HG03460 (cell line): ENCODE measurements around the gene RBM25.

ENCODE experiments used
- ATAC-seq: cut with Tn5 transposase; IDR thresholded peaks from one replicate; pipeline ENCODE4 v1.9.1; 2021; ENCODE audit not compliant: unreplicated experiment

RBM25 gene

DNA sequence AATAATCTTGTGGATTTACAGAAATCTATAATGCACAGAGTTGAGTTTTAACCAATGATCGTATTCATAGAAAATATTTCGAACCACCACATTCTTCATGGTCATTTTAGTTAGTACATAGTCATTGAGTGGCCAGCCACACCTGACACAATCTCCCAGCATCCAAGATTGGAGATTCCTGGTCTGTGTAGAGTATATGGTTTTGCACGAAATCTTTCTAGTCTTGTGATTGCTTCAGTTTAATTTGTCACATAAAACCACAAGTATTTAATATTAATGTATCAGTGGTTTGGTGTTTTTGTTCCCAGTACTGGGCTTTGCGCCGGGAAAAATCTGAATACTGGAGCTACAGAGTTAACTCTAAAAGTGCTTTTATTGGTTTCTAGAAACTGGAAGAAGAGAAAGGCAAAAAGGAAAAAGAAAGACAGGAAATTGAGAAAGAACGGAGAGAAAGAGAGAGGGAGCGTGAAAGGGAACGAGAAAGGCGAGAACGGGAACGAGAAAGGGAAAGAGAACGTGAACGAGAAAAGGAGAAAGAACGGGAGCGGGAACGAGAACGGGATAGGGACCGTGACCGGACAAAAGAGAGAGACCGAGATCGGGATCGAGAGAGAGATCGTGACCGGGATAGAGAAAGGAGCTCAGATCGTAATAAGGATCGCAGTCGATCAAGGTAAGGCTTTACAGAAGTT lies 44.6 kb downstream of the RBM25 start:
- ATAC-seq, result no peak

DNA sequence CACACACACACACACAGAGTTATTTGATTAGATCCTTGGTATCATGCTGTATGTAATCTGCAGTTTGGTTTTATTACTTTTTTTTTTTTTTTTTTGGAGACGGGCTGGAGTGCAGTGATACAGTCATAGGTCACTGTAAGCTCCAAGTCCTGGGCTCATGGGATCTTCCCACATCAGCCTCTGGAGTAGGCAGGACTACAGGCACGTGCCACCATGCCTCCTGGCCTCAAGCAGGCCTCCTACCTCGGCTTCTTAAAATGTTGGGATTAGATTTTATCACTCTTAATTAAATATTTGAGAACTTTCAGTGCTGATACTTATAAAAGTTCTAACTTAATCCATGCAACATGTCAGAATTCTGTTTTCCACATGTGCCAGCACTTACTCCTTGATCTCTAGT lies 46.7 kb downstream of the RBM25 start:
- no peak for ATAC-seq

DNA sequence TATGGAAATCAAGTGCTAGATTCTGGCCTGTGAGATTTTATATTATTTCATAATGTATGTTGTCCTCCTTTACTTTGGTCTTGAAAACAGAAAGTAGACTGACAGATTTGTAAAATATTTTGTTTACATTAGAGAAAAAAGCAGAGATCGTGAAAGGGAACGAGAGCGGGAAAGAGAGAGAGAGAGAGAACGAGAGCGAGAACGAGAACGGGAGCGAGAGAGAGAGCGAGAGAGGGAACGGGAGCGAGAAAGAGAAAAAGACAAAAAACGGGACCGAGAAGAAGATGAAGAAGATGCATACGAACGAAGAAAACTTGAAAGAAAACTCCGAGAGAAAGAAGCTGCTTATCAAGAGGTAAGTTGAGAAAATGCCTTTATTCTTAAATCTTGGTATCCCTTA lies 47.4 kb downstream of the RBM25 start:
- ATAC-seq, result no peak

DNA sequence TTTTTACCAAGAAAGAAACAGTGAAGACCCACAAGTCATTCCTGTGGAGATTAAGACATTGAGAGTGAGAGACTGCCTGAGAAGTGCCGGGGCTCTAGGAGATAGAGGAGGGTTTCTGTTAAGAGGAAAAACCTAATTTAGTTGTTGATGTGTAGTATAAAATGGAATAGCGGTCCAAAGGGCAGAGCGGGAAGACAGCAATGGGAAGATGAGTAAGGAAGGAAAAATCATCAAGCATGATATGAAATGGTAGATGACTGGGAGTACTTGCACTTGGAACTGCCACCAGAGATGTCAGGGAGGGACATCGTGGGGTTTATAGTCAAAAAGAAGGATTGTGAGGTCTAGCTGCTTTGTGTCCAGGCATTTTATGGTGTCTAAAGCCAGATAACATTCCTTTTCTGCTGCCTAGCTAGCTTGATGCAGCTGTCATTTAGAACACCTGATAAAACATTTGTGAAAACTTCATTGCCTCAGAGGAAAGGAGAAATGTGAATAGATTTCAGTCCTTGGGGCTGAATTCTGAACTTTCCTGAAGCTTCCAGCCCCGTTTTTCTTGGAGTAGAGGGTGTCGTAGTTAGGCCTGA lies 57.8 kb downstream of the RBM25 start:
- ATAC-seq, result no peak

DNA sequence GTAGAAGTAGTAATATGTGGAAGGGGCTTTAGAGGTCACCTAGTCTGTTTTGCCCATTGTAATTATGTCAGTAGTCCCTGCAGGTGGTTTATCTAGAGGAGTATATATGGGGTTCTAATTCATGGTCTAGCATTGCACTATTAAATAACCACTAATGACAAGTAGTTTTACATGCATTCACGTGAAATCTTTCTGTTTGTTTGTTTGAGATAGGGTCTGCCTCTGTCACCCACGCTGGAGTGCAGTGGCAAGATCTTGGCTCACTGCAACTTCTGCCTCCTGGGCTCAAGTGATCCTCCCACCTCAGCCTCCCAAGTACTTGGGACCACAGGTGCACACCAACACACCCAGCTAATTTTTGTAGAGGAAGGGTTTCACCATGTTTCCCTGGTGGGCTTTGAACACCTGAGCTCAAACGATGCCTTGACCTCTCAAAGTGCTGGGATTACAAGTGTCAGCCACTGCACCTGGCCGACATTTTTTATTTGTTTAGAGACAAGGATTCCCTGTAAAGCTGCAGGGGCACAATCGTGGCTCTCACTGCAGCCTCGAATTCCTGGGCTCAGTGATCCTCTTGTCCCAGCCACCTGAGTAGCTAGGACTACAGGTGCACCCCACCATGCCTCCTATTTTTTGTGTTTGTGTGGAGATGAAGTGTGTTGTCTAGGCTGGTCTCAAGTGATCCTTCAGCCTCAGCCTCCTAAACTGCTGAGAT lies 66.0 kb downstream of the RBM25 start:
- ATAC-seq, result no peak

DNA sequence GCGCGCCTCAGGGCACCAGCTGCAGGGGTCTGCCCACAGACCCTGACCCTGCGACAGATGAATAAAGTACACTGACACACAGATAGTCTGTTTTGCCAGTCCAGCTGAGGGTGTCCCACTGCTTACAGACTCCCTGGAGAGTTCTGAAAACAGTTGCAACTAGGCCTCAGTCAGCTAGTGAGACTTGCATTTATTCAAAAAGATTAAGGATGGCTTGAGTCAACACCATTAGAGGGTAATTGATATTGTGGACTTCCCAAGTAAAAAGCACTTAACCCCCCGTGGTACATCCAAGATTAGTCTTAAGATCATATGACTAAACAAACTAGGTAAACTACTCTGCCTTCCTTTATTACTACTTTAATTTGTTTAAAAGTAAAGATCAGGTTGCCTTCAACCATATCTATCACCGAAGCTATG lies 66.8 kb downstream of the RBM25 start:
- ATAC-seq, result no peak

DNA sequence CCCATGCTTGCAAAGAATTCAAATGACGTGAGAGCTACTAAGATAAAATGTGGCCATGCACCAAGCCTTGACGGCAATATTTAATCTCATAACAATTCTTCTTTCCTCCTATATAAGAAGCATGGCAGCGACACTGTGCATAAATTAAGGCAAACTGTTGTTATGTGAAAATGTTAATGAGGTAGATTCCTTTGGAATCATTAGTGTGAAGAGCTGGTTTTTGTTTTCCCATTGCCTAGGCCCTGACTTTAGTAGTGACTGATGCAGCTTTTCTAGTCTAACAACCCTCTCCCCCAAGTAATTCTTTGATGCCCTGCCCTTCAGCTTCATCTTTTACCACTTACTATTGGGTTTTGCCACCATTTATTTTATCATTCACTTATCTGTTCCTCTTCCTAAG lies 67.4 kb downstream of the RBM25 start:
- no peak for ATAC-seq

DNA sequence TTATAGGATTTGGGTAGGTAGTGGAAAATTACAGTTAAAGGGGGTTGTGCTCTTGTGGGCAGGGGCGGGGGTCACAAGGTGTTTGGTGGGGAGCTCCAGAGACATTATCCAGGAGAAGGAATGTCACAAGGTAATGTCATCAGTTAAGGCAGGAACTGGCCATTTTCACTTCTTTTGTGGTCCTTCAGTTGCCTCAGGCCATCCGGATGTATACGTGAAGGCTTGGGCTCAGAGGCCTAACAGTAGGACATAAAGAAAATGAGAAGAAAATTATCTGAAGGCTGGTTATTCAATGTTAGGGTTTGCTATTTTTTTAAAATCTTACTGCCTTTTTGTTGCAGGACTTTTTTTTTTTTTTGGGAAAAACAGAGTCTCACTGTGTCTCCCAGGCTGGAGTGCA lies 75.5 kb downstream of the RBM25 start:
- ATAC-seq, result no peak

DNA sequence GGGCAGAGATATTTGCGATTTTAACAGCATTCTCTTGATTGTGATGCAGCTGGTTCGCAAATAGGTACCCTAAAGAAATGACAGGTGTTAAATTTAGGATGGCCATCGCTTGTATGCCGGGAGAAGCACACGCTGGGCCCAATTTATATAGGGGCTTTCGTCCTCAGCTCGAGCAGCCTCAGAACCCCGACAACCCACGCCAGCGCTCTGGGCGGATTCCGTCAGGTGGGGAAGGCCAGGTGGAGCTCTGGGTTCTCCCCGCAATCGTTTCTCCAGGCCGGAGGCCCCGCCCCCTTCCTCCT lies 77.7 kb downstream of the RBM25 start:
- no peak for ATAC-seq

DNA sequence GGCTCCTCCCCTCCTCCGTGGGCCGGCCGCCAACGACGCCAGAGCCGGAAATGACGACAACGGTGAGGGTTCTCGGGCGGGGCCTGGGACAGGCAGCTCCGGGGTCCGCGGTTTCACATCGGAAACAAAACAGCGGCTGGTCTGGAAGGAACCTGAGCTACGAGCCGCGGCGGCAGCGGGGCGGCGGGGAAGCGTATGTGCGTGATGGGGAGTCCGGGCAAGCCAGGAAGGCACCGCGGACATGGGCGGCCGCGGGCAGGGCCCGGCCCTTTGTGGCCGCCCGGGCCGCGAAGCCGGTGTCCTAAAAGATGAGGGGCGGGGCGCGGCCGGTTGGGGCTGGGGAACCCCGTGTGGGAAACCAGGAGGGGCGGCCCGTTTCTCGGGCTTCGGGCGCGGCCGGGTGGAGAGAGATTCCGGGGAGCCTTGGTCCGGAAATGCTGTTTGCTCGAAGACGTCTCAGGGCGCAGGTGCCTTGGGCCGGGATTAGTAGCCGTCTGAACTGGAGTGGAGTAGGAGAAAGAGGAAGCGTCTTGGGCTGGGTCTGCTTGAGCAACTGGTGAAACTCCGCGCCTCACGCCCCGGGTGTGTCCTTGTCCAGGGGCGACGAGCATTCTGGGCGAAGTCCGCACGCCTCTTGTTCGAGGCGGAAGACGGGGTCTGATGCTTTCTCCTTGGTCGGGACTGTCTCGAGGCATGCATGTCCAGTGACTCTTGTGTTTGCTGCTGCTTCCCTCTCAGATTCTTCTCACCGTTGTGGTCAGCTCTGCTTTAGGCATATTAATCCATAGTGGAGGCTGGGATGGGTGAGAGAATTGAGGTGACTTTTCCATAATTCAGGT lies 78.3 kb downstream of the RBM25 start, which contains the start of gene PSEN1:
TSS of gene PSEN1 (plus strand) at position 121 of the 839 bp plus-strand sequence. CDS start 11,513 bp downstream, outside the sequence.
- ATAC-seq, result peak; percentile 89

DNA sequence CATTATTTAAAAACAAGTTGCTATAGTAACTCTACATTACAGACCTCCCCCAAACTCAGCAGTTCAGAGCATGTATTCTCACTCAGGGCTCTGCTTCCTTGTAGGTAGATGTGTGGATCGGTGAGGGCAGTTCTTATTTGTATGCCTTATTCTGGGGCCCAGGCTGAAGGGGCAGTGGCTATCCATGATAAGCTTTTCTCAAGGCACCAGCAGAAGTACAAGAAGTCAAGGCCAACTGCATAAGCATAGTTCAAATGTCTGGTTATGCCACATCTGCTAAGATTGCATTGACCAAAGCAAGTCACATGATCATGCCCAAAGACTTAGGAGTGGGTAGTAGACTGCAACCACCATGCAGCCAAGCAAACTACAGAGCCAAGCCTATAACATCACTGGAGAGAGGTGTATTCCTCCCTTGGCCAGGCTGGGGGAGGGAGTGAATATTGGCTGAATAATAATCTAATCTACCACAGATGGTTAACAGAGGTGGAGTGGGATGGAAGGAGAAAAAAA lies 82.5 kb downstream of the RBM25 start:
- ATAC-seq, result no peak

DNA sequence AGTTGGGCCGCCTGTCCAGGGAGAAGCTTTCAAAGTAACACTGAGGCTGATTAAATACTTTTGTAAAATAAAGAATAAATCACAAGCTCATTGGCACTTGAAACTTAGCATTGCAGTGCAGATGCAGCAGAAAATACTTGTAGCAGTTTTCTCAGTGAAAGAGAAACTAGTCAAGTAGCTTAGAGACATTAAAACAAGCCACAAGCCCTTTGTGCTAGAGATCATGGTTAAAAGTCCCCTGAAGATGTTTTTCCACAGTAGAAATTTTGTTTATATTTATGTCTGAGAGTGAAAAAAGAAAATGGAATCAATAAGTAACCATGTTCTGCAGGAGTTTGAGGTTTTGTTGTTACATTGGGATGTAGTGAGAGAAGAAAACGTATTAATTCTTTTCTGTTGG lies 83.9 kb downstream of the RBM25 start:
- ATAC-seq, result no peak

DNA sequence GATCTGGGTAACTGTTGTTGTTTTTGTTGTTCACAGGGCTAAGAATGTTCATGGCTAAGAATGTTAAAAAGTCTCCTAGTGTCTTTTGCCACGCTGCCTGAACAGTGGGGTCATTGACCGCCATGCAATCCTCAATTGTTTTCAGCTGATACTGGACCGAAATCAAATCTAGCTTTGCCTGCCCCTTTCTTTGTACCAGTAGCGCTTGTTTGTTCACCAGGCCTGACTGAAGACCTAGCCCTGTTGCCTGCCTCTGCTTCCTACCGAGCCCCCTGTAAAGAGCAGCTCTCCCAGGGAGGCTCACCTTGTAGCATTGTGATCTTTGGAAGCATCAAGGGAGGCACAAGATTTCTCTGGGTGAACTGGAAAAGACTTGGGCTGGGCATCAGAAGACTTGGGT lies 84.7 kb downstream of the RBM25 start:
- ATAC-seq, result no peak

DNA sequence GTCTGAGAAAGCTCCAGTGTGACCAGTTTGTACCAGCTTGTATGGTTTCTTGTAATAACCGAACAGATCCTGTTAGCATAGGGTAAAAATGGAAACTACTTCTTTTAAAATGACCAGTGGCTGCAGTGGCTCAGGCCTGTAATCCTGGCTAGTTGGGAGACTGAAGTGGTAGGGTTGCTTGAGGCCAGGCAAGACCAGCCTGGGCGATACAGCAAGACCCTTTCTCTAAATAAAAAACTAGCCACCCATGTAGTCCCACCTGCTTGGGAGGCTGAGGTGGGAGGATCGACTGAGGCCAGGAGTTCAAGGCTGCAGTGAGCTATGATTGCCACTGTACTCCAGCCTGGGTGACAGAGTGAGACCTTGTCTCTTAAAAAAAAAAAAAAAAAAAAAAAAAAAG lies 85.3 kb downstream of the RBM25 start:
- no peak for ATAC-seq

DNA sequence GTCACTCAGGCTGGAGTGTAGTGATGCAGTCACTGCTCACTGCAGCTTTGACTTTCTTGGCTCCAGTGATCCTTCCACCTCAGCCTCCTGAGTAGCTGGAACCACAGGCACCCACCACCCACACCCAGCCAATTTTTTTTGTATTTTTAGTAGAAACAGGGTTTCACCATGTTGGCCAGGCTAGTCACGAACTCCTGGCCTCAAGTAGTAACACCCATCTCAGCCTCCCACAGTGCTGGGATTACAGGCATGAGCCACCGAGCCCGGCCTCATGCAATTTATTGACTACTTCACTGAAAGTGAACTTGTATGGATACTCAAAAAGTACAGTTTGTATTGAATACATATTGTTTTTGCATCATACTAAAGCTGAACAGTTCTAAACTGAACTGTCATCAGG lies 87.0 kb downstream of the RBM25 start:
- no peak for ATAC-seq

DNA sequence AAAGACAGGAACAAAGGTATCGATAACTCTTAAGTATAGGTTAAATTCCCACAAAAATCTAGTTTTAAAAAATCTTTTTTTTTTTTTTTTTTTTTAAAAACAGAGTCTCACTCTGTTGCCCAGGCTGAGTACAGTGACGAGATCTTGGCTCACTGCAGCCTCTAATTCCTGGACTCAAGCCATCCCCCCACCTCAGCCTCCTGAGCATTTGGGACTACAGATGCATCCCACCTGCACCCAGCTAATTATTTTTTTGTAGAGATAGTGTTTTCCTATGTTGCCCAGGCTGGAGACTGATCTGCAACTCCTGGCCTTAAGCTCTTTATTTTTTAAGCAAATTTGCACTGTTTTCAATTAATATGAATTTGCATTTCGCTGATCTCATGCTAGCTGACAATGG lies 87.8 kb downstream of the RBM25 start:
- no peak for ATAC-seq

DNA sequence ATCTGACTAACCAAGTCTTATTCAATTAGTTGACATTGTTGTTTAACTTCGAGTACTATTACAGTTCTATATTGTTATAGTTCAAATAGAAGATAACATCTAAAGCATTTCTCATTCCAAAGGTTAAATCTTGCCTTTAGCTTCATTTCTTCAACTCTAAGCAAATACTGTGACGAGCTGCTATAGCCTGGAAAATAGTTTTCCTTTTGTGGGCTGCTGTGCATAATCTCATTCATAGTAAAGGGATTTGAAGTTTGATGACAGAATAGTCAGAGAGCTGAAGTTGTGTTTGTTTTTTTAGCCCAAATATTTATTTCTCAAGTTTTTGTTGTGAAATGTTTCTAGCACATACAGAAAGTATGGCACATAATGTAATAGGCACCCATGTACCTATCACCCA lies 91.4 kb downstream of the RBM25 start:
- ATAC-seq, result no peak

DNA sequence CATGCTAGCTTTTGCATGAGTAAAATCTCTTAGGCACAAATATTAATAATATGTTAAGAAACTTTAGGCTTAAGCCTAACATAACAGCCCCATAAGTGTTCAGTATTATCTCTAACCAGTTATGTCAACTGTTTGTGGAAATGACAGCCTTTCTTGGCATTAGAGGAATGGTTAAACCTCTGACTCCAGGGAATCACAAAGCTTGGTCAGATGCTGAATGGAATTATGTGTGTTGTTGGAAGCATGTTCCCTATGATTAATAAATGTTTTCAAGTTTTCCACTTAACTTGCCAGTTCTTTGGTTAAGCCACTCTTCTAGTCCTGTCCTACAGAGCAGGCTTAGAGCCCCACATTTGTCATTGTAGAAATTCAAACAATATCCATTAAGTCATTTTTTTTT lies 94.9 kb downstream of the RBM25 start:
- ATAC-seq, result no peak

DNA sequence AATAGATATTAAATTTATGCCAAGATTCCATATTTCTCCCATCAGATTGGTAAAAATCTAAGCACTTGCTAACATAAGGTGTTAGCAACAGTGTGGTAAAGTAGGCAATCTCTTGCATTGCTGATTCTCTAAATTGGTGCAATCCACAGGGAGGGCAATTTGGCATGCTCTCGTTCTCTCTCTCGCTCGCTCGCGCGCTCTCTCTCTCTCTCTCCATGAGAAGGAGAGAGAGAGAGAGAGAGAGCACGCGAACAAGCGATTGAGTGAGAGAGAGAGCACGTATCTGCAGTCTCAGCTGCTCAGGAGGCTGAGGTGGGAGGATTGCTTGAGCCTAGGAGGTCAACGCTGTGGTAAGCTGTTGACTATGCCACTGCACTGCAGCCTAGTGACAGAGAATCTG lies 103.9 kb downstream of the RBM25 start:
- ATAC-seq, result no peak

DNA sequence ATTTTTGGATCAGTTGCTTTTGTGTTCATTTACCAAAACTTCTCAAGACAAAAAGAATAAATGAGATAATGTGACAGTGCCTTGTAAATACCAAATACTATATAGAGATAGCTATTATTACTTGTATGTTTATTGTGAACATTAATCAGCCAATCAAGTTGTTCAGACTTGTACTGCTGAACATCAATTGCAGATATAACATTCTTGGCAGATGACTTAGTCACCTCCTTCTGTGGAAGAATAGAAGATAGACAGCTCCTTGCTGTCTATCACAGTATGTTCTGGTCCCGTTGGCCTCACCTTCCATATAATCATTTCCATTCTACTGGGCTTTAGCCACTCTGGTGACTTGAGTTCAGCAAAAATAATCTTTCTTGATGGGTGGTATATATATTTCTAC lies 108.1 kb downstream of the RBM25 start:
- ATAC-seq, result no peak

DNA sequence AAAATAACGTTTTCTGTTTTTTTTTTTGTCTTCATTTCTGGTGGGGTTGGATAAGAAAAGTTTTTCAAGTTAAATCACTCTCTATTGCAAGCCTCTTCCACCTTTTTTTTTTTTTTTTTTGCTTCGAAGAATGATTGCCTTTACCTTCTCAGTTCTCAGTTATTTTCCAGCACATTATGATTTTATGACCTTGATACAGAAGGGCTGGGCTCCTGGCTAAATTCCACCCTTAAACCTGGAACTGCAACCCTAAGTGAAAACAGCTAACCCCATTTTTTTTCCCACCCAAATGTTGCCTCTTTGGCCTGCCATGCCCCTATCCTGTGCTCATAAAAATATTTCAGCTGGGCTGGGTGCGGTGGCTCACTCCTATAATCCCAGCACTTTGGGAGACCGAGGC lies 109.4 kb downstream of the RBM25 start:
- no peak for ATAC-seq
